ENCODE measurements around the gene LIN7B. TPM values are rescaled to one million over a fixed set of nuclear protein-coding genes. Genes with fewer than 3 reads are reported as not detected.

The LIN7B gene
- total and polyA plus RNA-seq, 2 of the 13 experiments (the other 11 are each of a cell fraction or from before 2014, with no cell fraction given), result 5.3 to 7.6 TPM

- TF ChIP-seq, protein P1, sequence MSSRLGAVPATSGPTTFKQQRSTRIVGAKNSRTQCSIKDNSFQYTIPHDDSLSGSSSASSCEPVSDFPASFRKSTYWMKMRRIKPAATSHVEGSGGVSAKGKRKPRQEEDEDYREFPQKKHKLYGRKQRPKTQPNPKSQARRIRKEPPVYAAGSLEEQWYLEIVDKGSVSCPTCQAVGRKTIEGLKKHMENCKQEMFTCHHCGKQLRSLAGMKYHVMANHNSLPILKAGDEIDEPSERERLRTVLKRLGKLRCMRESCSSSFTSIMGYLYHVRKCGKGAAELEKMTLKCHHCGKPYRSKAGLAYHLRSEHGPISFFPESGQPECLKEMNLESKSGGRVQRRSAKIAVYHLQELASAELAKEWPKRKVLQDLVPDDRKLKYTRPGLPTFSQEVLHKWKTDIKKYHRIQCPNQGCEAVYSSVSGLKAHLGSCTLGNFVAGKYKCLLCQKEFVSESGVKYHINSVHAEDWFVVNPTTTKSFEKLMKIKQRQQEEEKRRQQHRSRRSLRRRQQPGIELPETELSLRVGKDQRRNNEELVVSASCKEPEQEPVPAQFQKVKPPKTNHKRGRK (CRISPR knock-in tag; IDR thresholded peaks at IDR 0.05), result no peak
- TF ChIP-seq ZNF501 (CRISPR knock-in tag; IDR thresholded peaks at IDR 0.05) (no peak; the same call in 1 of the 2 replicates), RAD21 (CRISPR knock-in tag; IDR thresholded peaks at IDR 0.05) (peak; percentile 63), AHR (CRISPR knock-in tag; IDR thresholded peaks at IDR 0.05) (peak; percentile 67), ZNF350 (CRISPR knock-in tag; IDR thresholded peaks at IDR 0.05; ENCODE audit: borderline replicate concordance, low read depth) (peak; percentile 65), ZNF343 (CRISPR knock-in tag; IDR thresholded peaks at IDR 0.05) (no peak), ZNF24 (IDR thresholded peaks at IDR 0.05) (no peak), PRDM15 (CRISPR knock-in tag; IDR thresholded peaks at IDR 0.05) (peak; percentile 60; the same call in 1 of the 2 replicates), ZNF570 (CRISPR knock-in tag; IDR thresholded peaks at IDR 0.05; ENCODE audit: borderline replicate concordance) (no peak), ZNF430 (CRISPR knock-in tag; IDR thresholded peaks at IDR 0.05) (no peak; the same call in 1 of the 2 replicates), FOXA3 (CRISPR knock-in tag; IDR thresholded peaks at IDR 0.05) (0 out of 2 replicates have a peak, but pooled peaks have one; percentile 7), PITX1 (CRISPR knock-in tag; IDR thresholded peaks at IDR 0.05) (peak; percentile 61), DMTF1 (CRISPR knock-in tag; IDR thresholded peaks at IDR 0.05) (no peak), IRX3 (CRISPR knock-in tag; IDR thresholded peaks at IDR 0.05; ENCODE audit: borderline replicate concordance, low read depth) (no peak), ZNF12 (CRISPR knock-in tag; IDR thresholded peaks at IDR 0.05) (peak; percentile 21; the same call in 1 of the 2 replicates), ZNF441 (CRISPR knock-in tag; IDR thresholded peaks at IDR 0.05; ENCODE audit: borderline replicate concordance) (no peak; the same call in 1 of the 2 replicates), KDM5A (IDR thresholded peaks at IDR 0.05; ENCODE audit: borderline replicate concordance, low read length) (peak; percentile 76), ZNF652 (CRISPR knock-in tag; IDR thresholded peaks at IDR 0.05; ENCODE audit: borderline replicate concordance, low read depth) (0 out of 2 replicates have a peak, but pooled peaks have one; percentile 17), FIP1L1 (IDR thresholded peaks at IDR 0.05; ENCODE audit: borderline replicate concordance, insufficient read depth, low read depth, low read length) (no peak), YEATS2 (CRISPR knock-in tag; IDR thresholded peaks at IDR 0.05; ENCODE audit: borderline replicate concordance) (peak; percentile 95), ATF7-NPFF (CRISPR knock-in tag; IDR thresholded peaks at IDR 0.05; ENCODE audit: low read depth) (peak; percentile 69; the same call in 1 of the 2 replicates), ZMYM4 (CRISPR knock-in tag; IDR thresholded peaks at IDR 0.05) (peak; percentile 66)
Observed at GRCh38 chr19:49085020-49085867, 28.9 kb upstream of the LIN7B start, which contains the start of gene SNRNP70 (continued).

Data from HepG2 (cell line).